ENCODE data around the gene NAB1.
"Not testable (repeated sequence)": the region's sequence is repeated elsewhere in the genome, so short reads cannot be mapped to it uniquely, and the experiment has no call there.

Gene NAB1, protein sequence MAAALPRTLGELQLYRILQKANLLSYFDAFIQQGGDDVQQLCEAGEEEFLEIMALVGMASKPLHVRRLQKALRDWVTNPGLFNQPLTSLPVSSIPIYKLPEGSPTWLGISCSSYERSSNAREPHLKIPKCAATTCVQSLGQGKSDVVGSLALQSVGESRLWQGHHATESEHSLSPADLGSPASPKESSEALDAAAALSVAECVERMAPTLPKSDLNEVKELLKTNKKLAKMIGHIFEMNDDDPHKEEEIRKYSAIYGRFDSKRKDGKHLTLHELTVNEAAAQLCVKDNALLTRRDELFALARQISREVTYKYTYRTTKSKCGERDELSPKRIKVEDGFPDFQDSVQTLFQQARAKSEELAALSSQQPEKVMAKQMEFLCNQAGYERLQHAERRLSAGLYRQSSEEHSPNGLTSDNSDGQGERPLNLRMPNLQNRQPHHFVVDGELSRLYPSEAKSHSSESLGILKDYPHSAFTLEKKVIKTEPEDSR

DNA sequence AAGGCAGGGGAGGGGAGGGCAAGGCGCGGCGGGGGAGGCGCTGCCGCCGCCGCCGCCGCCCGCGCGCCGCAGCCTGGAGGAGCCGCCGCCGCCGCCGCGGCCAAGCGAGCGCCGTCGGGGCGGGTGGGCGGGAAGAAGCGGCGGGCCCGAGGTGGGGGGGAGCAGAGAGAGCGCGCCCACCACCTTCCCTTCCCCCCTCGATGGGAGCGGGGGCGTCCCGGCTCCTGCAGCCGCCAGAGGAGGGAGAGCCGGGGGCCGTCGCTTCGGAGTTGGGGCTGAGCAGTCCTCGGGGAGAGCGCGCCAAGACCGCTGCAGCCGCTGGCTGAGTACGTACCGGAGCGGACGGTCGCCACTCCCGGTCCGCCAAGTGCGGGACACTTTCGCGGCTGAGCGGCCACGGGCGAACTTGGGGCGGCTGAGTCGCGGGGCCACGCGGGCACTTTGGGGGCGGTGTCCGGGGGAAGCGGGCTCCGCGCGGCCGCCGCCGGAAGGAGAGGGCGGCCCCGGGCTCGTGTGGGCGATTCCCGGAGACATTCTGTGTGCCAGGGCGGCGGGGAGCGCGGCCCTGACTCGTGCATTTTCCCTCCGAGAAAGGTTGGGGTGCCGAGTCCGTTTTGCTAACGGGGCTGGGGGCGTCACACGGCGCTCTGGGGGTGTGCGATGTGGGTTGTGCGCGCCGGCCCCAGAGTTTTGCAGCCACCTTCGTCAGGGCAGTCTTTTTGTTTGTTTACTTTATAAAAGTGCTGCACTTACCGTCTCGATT, at the start of gene NAB1:
NAB1 (plus strand) TSS at position 49 of the 763 bp plus-strand sequence. CDS start 10,094 bp downstream, outside the sequence.
- no peak for DNase-seq (ENCODE audit: low spot score)

DNA sequence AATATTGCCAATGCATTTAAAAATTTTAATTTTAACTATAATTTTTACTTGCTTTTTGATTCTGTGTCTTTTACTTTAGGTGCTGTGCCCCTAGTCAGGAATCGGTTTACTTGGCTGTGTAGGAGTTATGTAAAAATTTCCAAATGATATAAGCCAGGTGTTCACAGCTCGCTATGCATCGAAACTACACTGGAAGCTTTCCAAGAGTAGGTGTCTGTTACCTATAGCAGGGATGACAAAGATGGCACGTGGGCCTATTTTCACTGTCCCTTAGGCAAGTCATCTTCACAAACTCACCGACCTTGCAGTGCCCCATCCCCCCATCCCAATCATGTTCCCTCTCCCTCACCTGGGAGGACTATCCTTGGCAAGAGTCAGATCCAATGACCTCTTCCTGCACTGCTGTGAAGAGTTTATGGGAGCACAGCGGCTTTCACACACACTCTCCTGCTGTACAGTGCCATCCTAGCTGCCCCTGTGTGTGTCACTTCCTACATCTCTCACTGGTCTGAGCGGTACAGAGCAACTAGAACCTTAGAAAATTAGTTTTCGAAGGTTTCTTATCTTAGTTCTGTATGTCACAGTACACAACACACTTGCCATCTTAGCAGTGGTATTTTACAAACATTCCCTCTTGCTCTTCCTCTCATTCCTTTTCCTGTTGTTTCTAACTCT, 49.2 kb upstream of the NAB1 start:
- no peak for DNase-seq (ENCODE audit: low spot score)

DNA sequence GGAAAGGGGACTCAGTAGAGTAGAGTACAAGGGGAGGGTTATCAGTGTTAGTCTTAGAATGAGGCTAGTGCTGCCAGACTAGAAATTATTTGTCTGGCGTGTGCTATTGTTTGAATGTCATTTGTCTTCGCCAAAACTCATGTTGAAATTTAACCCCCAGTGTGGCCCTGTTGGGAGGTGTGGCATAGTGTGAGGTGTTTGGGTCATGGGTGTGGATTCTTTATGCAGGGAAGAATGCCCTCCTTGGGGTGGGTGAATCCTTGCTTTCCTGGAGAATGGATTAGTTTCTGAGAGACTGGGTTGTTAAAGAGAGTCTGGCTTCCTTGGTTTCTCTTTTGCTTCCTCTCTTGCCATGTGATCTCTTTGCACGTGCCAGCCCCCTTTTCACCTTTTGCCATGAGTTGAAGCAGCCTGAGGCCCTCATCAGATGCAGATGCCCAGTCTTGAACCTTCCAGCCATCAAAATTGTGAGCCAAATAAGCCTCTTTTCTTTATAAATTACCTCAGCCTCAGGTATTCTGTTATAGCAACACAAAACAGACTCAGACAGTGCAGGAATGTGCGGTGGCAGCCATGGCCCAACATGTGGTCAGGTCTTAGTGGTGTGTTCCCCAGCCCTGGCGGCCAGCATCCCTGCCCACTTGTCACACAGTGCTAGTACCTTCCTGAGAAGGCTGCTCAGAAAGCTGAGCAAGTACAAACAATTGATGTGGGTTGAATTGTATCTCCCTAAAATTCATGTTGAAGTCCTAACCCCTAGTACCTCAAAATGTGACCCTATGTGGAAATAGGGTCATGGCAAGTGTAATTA, 48.4 kb upstream of the NAB1 start:
- DNase-seq (ENCODE audit: low spot score): no peak

DNA sequence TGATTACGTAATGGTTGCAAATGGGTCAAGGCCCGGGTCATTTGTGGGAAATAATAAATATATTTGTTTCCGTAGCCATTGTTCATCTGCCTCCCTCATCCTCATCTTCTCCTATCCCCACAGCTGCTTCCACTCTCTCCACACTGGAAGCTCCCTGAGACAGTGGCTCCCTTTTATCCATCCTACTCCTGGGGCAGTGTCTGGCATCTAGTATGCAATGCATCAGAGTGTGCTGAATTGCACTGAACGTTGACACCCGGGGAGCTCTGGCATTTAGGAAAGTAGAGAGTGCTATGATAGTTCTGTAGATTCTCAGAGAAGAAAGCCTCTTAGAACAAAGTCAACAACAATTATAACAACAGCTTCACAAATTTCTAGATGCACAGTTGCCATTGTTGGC, 45.5 kb upstream of the NAB1 start:
- DNase-seq (ENCODE audit: low spot score): no peak

DNA sequence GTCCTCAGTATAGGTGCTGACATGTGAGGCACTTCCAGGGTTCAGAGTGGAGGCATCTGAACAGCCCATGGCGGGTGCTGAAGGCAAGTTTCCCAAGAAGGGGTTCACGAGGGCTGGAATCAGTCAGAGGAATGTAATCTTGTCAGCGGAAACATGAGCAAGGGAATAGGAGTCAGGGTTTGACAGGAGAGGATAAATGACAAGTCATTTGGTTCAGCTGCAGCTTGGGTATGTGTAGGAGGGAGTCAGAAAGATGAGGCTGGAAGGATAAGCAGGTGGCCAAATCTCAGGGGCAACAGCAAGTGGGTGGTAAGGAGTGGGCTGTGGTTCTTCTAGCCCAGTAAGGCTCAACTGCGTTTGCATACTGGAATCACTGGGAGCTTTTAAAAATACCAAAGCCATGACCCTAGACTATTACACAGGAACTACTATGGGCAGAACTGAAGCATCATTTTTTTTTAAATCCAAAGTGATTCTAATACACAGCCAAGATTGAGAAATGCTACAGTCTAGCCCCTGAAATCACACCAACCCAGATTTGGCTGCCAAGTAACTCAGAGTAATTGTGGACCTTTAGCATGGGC, 41.8 kb upstream of the NAB1 start:
- DNase-seq (ENCODE audit: low spot score): no peak

DNA sequence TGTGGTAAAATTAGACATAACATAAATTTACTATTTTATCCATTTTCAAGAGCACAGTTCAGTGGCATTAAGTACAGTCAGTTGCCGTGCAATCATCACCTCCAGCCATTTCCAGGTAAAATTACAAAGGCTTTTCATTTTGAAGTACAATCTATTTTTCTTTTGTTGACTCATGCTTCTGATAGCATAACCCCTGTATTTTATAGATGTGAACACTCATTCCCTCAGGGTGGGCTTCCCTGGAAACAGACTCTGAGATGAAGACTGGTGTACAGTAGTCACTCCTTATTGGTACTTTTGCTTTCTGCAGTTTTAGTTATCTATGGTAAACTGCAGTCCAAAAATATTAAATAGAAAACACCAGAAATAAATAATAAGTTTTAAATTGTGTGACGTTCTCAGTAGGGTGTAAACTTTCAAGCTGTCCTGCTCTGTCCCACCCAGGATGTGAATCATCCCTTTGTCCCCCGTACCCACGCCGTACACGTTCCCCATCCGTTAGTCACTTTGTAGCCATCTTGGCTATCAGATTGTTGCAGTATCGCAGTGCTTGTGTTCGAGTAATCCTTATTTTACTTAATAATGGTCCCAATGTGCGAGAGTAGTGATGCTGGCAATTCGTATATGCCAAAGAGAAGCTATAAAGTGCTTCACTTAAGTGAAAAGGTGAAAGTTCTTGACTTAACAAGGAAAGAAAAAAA, 41.1 kb upstream of the NAB1 start:
- DNase-seq (ENCODE audit: low spot score): no peak

DNA sequence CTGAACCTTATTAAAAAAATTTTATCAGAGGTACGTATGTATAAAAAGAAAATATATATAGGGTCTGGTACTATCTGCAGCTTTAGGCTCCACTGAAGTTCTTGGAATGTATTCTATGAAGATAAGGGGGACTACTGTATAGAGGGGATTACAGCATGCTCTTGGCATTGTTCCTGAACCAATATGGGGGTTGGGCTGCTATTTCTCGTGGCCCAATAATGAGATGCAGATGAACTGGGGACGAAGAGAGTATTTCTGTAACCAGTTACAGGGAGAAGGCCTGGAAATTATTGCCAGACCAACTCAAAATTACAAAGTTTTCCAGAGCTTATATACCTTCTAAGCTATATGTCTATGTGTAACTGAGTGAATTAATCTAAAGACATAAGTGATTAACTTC, 40.0 kb upstream of the NAB1 start:
- DNase-seq (ENCODE audit: low spot score): not testable (repeated sequence)

DNA sequence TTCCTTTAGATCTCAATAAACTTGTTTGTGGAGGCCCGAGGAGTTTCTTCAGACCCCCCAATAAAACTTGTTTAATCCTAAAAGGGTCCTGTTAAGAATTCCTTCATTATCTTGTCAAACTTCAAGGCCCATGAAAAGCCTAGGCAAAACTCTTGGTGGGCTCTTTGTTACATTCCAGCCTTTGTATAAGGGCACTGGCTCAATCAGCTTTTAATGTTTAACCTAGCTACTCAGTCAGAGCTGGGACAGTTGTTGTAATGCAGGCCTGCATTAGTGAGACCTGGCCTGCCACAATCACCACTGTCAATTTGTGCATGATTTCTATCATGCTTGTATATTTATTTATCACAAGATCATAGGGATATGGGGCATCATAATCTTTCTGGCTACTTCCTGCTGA, 39.5 kb upstream of the NAB1 start:
- not testable (repeated sequence) for DNase-seq (ENCODE audit: low spot score)

DNA sequence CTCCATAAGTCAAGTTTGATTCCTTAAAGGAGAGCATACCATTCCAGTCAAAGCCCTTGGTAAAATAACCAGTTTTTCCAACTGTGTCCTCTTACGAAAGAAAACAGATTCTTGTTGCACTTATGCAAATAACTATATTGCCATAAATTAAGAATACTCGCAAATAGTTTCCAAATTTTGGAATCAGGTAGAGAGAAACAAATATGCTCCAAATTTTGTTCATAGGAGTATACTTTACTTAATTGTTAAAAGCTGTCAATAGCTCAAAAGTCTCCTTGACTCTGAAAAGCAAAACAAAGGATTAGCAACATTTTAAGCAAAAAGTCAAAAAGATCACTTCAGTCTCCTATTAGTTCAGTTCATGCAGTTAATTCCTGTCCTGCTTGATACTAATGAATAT, 38.4 kb upstream of the NAB1 start:
- not testable (repeated sequence) for DNase-seq (ENCODE audit: low spot score)

DNA sequence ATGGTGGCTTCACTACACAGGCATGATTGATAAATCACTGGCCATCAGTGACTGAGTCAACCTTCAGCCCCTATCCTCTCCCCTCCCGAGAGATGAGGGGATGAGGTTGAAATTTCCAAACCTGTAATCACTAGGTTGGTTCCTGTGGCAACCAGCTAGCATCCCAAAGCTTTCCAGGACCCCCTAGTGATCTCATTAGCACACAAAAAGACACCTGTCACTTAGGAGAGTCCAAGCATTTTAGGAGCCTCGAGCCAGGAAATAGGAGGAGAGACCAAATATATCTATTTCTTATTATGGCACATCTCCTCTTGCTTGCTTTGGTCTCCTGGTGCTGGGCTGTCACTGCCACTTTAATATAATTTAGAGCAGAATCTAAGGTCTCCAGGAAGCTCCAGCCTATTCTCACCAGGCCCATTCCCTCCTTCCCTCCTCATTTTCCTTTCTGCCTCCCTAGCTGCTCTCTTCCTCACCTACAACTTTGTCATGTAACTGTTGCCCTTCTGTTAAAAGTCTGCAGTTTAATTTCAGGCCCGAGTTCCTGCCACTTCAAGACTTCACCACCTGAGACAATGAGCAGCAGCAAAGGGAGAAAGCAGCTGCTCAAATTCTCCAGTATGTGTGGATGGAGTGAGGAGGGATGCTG, 33.2 kb upstream of the NAB1 start:
- DNase-seq (ENCODE audit: low spot score): peak; percentile 60

DNA sequence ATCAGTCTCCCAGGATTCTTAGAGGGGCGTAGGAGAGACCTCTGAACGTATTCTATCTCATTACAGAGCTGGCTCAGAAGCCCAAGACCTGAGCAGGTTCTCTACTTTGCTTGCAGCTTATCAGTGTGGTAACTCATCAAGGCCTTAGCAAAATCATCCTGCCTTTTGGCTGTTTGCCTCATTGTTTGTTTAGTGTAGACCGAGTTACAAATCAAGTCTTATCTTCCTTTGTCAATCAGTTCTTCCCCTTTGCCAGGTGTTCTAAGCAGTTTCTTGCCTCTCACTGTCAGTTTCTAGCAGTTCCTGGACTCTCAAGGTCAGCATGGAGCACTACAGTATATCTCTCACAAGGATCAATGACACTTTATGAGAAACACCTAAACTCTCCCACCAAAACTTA, 30.9 kb upstream of the NAB1 start:
- no peak for DNase-seq (ENCODE audit: low spot score)

DNA sequence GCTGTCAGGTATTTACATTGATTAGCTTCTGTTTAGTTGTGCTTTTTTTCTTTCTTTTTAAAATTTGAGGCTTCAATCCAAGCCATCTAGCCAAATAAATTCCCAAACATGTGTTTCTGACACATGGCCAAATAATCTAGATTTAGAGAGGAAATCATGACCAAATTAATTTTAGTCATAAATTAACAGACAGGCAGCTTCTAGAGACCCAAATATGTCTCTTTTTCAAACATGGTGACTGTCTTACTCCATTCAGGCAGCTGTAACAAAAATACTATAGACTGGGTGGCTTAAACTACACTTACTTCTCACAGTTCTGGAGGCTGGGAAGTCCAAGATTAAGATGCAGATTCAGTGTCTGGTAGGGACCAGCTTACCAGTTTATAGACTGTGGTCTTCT, 23.2 kb upstream of the NAB1 start:
- DNase-seq (ENCODE audit: low spot score): peak; percentile 54

DNA sequence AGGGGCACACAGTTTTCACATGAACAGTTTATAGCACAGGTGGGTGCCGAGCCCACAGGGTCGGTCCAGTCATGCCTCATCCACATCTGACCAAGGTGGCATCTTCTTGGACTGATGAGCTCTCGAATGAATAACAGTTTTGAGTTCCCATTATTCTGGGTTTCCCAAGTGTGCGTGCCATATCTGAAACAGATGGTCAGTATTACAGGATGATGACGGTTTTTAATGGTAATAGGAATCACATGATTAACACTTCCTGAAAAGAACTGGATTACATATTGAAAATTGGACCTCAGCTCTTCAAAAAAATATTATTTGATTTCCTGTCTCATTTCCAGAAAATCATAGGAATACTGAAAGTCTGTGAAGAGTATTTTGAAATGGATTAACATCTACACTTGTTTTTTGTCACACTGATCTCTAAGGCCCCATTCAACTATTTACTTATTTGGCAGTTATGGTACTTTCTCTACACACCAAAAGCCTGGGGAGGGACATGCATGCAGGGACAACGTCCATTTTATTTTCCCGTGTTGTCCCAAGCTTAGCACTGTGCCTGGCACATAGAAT, 22.2 kb upstream of the NAB1 start:
- DNase-seq (ENCODE audit: low spot score): peak; percentile 59

DNA sequence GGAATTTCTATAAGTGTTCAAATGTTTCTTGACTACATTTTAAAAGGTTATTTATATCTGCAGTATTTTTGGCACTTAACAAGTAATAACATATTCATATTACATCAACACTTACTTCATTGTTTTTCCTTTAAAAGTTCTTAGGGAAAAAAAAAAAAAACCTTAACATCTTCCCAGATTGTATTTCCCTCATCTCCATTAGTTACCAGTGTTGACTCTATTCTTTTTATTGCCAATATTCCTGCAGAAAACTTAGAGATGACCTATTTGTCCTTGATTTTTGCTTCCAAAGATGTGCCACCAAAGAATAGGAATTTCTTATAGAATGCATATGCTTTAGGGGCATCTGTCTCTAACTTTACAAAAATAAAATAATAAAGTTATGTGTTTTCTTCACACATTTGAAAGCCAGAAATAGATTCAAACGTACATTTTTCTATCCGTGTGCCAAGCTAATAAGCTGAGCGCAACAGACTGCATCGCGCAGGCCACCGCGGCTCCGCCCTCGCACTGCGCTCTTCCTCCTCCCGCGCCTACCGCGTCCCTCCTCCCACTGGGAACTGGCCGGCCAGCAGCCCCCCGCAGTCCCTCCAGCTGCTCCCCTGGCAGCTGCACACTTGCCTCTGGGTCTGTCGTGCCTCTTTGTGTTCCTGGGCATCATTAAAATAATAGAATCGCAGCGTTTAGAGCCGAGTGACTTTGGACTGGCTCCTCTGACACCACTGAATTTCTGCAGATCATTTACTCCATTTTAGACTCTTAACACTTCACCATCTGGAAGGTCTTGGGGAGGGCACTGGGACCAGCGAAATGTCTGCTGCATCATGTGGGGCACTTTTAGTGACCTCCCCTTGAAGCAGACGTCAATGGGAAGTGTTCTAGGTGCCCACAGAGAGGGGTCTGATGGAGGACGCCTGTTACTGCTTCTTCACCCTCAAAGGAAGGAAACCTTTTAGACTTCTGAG, 21.2 kb upstream of the NAB1 start:
- DNase-seq (ENCODE audit: low spot score): peak; percentile 82

DNA sequence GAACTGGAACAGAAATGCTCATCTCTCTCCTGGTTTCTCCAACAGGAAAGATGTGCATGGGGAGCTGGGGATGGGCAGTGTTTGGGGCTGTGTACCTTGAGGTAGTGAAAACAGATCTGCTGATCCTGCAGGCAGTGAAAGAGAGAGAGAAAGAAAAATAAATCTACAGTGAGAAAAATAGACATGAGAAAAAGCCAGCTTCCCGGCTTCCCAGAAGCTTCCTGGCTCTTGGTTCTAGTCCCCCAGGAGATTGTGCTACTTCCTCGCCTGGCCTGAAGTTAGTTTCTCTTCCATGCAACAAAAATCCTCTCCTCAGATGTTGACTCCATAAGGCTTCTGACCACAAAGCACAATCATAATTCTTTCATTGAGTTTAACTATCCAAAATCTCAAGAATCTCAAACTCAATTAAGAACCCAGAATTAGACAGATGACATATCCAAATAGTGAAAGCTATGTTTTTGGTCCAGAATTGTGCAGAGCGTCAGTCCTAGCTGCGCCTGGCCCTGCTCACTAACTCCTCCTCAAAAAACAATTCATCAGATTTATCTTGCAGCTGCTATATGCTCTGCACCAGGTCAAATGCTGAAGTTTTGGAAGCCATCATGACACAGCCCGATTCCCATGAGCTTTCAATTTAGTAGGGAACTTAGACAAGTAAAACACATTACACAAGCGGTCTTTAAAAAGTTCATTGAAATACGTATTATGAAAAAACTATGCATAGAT, 20.1 kb upstream of the NAB1 start:
- no peak for DNase-seq (ENCODE audit: low spot score)

DNA sequence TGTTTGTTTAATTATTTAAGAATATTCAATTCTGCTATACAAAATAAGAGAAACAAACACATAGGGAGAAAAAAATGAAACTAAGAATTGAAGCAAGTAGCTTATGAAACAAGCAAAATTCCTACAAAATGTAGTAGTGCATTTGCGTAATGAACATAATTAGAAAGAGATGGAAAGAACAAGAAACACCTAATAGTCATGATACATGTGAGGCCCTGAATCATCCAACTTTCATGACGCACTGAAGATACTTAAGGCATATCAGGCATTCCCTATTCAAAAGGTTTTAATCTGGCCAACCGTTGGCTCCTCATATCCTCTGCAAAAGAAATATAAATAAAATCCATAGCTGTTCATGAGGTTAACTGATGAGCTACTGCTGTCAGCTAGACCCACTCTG, 14.5 kb upstream of the NAB1 start:
- DNase-seq (ENCODE audit: low spot score): no peak

DNA sequence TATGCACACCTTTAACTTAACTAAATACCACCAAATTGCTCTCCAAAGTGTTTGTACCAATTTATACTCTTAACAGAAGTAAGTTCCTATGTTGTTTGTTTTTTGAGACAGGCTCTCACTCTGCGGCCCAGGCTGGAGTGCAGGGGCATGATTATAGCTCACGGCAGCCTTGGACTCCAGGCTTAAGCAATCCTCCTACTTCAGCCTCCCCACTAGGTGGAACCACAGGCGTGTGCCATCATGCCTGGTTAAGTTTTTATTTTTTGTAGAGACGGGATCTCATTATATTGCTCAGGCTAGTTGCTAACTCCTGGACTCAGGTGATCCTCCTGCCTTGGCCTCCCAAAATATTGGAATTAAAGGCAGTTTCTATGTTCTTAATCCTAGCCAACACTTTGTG, 13.1 kb upstream of the NAB1 start:
- DNase-seq (ENCODE audit: low spot score): no peak

DNA sequence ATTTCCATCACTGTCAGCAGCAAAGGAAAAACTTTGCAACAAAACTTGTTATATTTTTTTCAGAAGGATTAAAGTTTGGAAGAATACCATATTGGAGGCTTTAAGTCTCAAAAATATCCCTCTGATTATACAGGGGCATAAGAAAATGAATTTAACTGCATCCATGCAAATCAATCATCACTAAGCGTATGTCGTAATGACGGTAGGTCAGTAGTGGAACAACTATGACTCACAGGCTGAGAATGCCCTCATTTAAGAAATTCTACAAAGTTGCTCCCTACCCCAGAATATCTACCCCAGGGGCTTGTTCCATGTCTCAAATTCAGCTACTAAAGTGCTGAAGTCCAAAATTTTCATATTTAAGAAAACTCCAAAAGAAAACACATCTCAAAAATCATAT, 12.5 kb upstream of the NAB1 start:
- no peak for DNase-seq (ENCODE audit: low spot score)

Data from cerebellar cortex (tissue), 1 donor.